MM.1S (cell line): ENCODE results near the gene IMMP2L.

Source experiments
- DNase-seq: peaks from one replicate; pipeline ENCODE4 v3.0.0-alpha.2; 2015
- H2AFZ ChIP-seq: fragments of 300-600 bp; sonication (generic); 2 replicates; pipeline ENCODE4 v1.6.0; 2016; ENCODE audit warnings: antibody characterized with exemption, low read length
- H3F3A ChIP-seq: fragments of 300-600 bp; sonication (generic); 2 replicates; pipeline ENCODE4 v1.6.1; 2016; ENCODE audit warnings: mild to moderate bottlenecking, antibody characterized with exemption, low read length, moderate library complexity, mixed read lengths; ENCODE audit not compliant: insufficient read depth
- H3K27ac ChIP-seq: fragments of 300-600 bp; sonication (generic); 2 replicates; pipeline ENCODE4 v1.5.1; 2016; ENCODE audit warnings: mild to moderate bottlenecking, low read length
- H3K27me3 ChIP-seq: fragments of 300-600 bp; sonication (generic); replicated peaks from 2 replicates; pipeline ENCODE4 v1.6.0; 2016; ENCODE audit warnings: low read length; ENCODE audit not compliant: insufficient read depth
- H3K36me3 ChIP-seq: fragments of 300-600 bp; sonication (generic); replicated peaks from 2 replicates; pipeline ENCODE4 v1.6.1; 2016; ENCODE audit warnings: mild to moderate bottlenecking, low read length, mixed read lengths; ENCODE audit not compliant: insufficient read depth
- H3K4me1 ChIP-seq: fragments of 300-600 bp; sonication (generic); 2 replicates; pipeline ENCODE4 v1.6.1; 2016; ENCODE audit warnings: low read length, mixed read lengths
- H3K4me2 ChIP-seq: fragments of 300-600 bp; sonication (generic); 2 replicates; pipeline ENCODE4 v1.6.0; 2016; ENCODE audit warnings: low read depth, low read length
- H3K4me3 ChIP-seq: fragments of 300-600 bp; sonication (generic); 2 replicates; pipeline ENCODE4 v1.5.1; 2016; ENCODE audit warnings: low read length, mixed read lengths
- H3K79me2 ChIP-seq: fragments of 300-600 bp; sonication (generic); 2 replicates; pipeline ENCODE4 v1.6.1; 2016; ENCODE audit warnings: mixed run types, low read length, mixed read lengths
- H3K9ac ChIP-seq: fragments of 300-600 bp; sonication (generic); 2 replicates; pipeline ENCODE4 v1.6.1; 2016; ENCODE audit warnings: low read length, mixed read lengths
- H3K9me2 ChIP-seq: fragments of 300-600 bp; sonication (generic); replicated peaks from 2 replicates; pipeline ENCODE4 v1.6.1; 2016; ENCODE audit warnings: mild to moderate bottlenecking, low read length, mixed read lengths; ENCODE audit not compliant: insufficient read depth
- H3K9me3 ChIP-seq: fragments of 300-600 bp; sonication (generic); replicated peaks from 2 replicates; pipeline ENCODE4 v1.6.1; 2016; ENCODE audit warnings: mild to moderate bottlenecking, low read length, mixed read lengths; ENCODE audit not compliant: insufficient read depth
- H4K20me1 ChIP-seq: fragments of 300-600 bp; sonication (generic); 2 replicates; pipeline ENCODE4 v1.6.1; 2016; ENCODE audit warnings: mild to moderate bottlenecking, low read length, moderate library complexity, mixed read lengths; ENCODE audit not compliant: insufficient read depth
- EZH2 ChIP-seq: fragments of 300-600 bp; sonication (generic); optimal IDR thresholded peaks from 2 replicates; pipeline ENCODE3; 2017; ENCODE audit warnings: low read depth, mild to moderate bottlenecking, antibody characterized with exemption, low read length, mixed read lengths
- EZH2phosphoT487 ChIP-seq: fragments of 300-600 bp; sonication (generic); IDR thresholded peaks from 2 replicates; pipeline ENCODE4 v1.6.1; 2018; ENCODE audit warnings: antibody characterized with exemption, low read length
- TF ChIP-seq, protein P1 (sequence below): fragments of 300-600 bp; sonication (generic); IDR thresholded peaks from 2 replicates; pipeline ENCODE4 v1.5.1; 2016; ENCODE audit warnings: antibody characterized with exemption, low read length, mixed read lengths

IMMP2L gene

DNA sequence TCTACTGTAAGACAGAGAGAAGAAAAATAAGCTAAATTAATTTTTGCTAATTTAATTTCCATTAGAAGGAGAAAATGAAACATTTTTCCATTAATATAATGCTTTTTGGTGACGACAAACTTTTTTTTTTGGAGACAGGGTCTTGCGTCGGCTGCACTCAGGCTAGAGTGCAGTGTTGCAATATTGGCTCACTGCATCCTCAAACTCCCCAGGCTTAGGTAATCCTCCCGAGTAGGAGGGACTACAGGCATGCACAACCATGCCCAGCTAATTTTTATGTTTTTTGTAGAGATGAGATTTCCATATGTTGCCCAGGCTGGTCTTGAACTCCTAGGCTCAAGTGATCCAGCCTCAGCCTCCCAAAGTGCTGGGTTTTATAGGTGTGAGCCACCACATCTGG is 701.1 kb downstream of the IMMP2L start:
- DNase-seq = no peak
- H3K4me1 ChIP-seq = no peaks in the 10 kb centered on the region
- no peaks in the 10 kb centered on the region for H3K27me3 ChIP-seq
- no peak overlapping the region for H3K9ac ChIP-seq
- no peaks in the 10 kb centered on the region for H3K9me2 ChIP-seq
- no peaks in the 10 kb centered on the region for H3K9me3 ChIP-seq
- no peaks in the 10 kb centered on the region for H3K36me3 ChIP-seq
- no peaks in the 10 kb centered on the region for H3K79me2 ChIP-seq
- no peak overlapping the region for H3K27ac ChIP-seq
- TF ChIP-seq, protein P1, sequence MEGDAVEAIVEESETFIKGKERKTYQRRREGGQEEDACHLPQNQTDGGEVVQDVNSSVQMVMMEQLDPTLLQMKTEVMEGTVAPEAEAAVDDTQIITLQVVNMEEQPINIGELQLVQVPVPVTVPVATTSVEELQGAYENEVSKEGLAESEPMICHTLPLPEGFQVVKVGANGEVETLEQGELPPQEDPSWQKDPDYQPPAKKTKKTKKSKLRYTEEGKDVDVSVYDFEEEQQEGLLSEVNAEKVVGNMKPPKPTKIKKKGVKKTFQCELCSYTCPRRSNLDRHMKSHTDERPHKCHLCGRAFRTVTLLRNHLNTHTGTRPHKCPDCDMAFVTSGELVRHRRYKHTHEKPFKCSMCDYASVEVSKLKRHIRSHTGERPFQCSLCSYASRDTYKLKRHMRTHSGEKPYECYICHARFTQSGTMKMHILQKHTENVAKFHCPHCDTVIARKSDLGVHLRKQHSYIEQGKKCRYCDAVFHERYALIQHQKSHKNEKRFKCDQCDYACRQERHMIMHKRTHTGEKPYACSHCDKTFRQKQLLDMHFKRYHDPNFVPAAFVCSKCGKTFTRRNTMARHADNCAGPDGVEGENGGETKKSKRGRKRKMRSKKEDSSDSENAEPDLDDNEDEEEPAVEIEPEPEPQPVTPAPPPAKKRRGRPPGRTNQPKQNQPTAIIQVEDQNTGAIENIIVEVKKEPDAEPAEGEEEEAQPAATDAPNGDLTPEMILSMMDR = no peak
- TF ChIP-seq EZH2phosphoT487 (no peak), EZH2 (no peak)
- H3K4me3 ChIP-seq = no peak overlapping the region
- H3K4me2 ChIP-seq = no peak overlapping the region
- H4K20me1 ChIP-seq = no peaks in the 10 kb centered on the region
- H2AFZ ChIP-seq = no peak overlapping the region
- H3F3A ChIP-seq = no peaks in the 10 kb centered on the region

DNA sequence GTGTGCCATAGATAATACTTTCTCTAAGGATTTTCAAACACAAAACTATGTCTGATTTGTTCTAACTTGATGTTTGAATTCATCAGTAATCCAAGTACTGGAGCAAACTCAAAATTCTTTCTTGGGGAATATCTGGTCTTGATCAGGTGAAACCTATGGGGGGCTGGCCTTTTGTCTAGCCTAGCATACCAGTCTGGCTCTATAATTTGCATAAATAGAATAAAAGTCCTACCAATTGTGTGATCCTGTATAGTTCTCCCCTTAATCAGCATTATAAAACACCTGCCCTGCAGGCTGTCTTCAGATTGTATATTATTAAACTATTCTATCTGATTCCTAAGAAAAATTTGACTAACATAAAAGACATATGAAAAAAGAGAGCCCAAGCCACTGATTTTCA is 705.2 kb downstream of the IMMP2L start:
- no peaks in the 10 kb centered on the region for H3F3A ChIP-seq
- no peak overlapping the region for H3K4me2 ChIP-seq
- no peaks in the 10 kb centered on the region for H3K79me2 ChIP-seq
- H2AFZ ChIP-seq = no peak overlapping the region
- no peaks in the 10 kb centered on the region for H3K4me1 ChIP-seq
- H3K36me3 ChIP-seq = no peaks in the 10 kb centered on the region
- no peaks in the 10 kb centered on the region for H3K9me3 ChIP-seq
- H4K20me1 ChIP-seq = no peaks in the 10 kb centered on the region
- no peak for TF ChIP-seq EZH2
- TF ChIP-seq, protein P1 = no peak
- TF ChIP-seq EZH2phosphoT487 = no peak
- DNase-seq = no peak
- no peak overlapping the region for H3K27ac ChIP-seq
- H3K27me3 ChIP-seq = no peaks in the 10 kb centered on the region
- H3K9me2 ChIP-seq = no peaks in the 10 kb centered on the region
- H3K4me3 ChIP-seq = no peak overlapping the region
- H3K9ac ChIP-seq = no peak overlapping the region

DNA sequence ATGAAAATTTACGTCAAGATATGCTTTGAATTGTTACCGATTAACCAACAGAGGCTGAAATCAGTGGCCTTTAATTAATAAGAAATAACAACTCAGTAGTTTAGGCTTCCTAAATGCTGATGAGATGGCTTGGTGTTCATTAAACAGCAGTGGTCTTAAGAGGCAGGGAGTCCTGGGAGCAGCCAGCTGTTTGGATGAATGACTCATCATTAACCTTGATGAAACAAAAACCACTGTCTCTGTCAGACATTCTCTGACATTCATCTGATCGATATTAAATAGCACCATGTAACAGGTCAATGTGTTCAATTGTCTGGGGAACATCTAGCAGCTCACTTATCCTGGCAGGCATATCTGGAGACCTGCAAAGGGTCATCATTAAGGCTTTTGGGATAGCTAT is 705.6 kb downstream of the IMMP2L start:
- H3K9me2 ChIP-seq = no peaks in the 10 kb centered on the region
- H3K79me2 ChIP-seq = no peaks in the 10 kb centered on the region
- no peaks in the 10 kb centered on the region for H3K4me1 ChIP-seq
- no peak overlapping the region for H3K9ac ChIP-seq
- no peak overlapping the region for H2AFZ ChIP-seq
- H3K4me2 ChIP-seq = no peak overlapping the region
- H4K20me1 ChIP-seq = no peaks in the 10 kb centered on the region
- no peaks in the 10 kb centered on the region for H3K36me3 ChIP-seq
- DNase-seq = no peak
- H3K27me3 ChIP-seq = no peaks in the 10 kb centered on the region
- H3K9me3 ChIP-seq = no peaks in the 10 kb centered on the region
- H3K27ac ChIP-seq = no peak overlapping the region
- TF ChIP-seq, protein P1 = no peak
- TF ChIP-seq EZH2phosphoT487 (no peak), EZH2 (no peak)
- H3F3A ChIP-seq = no peaks in the 10 kb centered on the region
- no peak overlapping the region for H3K4me3 ChIP-seq
